GM12878 (cell line): ENCODE results near the gene CD48. TPM values are rescaled to one million over a fixed set of nuclear protein-coding genes. Genes with fewer than 3 reads are reported as not detected.

Experiments used
- ATAC-seq: fragments of 200-7000 bp; cut with Tn5 transposase; 3 replicates; pipeline ENCODE4 v1.9.1; 2020; ENCODE audit warnings: mild to moderate bottlenecking, moderate library complexity
- BruUV-seq: library from RNA; stranded (reverse); fragments of 400-500 nt; replicated peaks from 2 replicates; lab custom pipeline; 2021; lab: Mats Ljungman, UMichigan
- CTCF ChIA-PET: fragments of 300-600 bp; sonication (Branson Sonifier 250); formaldehyde crosslinking; extraction: SDS; loops from one replicate; lab custom pipeline; 2021; ENCODE audit warnings: inconsistent platforms; lab: Yijun Ruan, JAX
- POLR2A ChIA-PET: fragments of 350-600 bp; formaldehyde crosslinking; extraction: SDS; loops from one replicate; lab custom pipeline; 2021; ENCODE audit warnings: inconsistent platforms; lab: Charles Lee
- RAD21 ChIA-PET: fragments of 300-600 bp; sonication (Branson Sonifier 250); formaldehyde crosslinking; loops from one replicate; lab custom pipeline; 2023; ENCODE audit warnings: antibody characterized with exemption; ENCODE audit not compliant: unreplicated experiment; lab: Charles Lee
- SMC1A ChIA-PET: fragments of 300-600 bp; sonication (Branson Sonifier 250); formaldehyde crosslinking; loops from one replicate; lab custom pipeline; 2023; ENCODE audit not compliant: unreplicated experiment, uncharacterized antibody; lab: Charles Lee
- DNase-seq: peaks from one replicate; pipeline ENCODE4 v3.0.0-alpha.2; 2011; ENCODE audit warnings: low read depth, low spot score
- FAIRE-seq: peaks from 3 replicates; lab custom pipeline; 2011; peaks lifted over from hg19 to GRCh38; lab: Jason Lieb, UNC
- H2AFZ ChIP-seq: 2 replicates; pipeline ENCODE4 v1.6.0; 2011; ENCODE audit warnings: low read depth, low read length, control low read depth; ENCODE audit not compliant: control insufficient read depth
- H3K27ac ChIP-seq: 2 replicates; pipeline ENCODE4 v1.5.1; 2011; ENCODE audit warnings: control low read depth; ENCODE audit not compliant: control insufficient read depth, insufficient read depth
- H3K27me3 ChIP-seq, 2 experiments: replicated peaks in 1 of 2; 2 replicates each; pipeline versions ENCODE4 v1.6.0 to v1.6.1; 2011; ENCODE audit warnings: low read length in 1 of 2; ENCODE audit not compliant: control insufficient read depth in 2 of 2, insufficient read depth in 2 of 2
- H3K36me3 ChIP-seq, 2 experiments: 2 replicates each; pipeline ENCODE4 v1.5.1; 2011; ENCODE audit warnings: low read length in 1 of 2; ENCODE audit not compliant: control insufficient read depth in 2 of 2, insufficient read depth in 2 of 2
- H3K4me1 ChIP-seq: 2 replicates; pipeline ENCODE4 v1.6.1; 2011; ENCODE audit warnings: mild to moderate bottlenecking, low read length, moderate library complexity, mixed read lengths; ENCODE audit not compliant: control insufficient read depth, insufficient read depth
- H3K4me2 ChIP-seq: 2 replicates; pipeline ENCODE4 v1.6.0; 2011; ENCODE audit warnings: control low read depth; ENCODE audit not compliant: control insufficient read depth, insufficient read depth
- H3K4me3 ChIP-seq: fragments of 200-600 bp; sonication (generic); 2 replicates; pipeline ENCODE4 v1.5.1; 2016
- H3K79me2 ChIP-seq: 2 replicates; pipeline ENCODE4 v1.6.0; 2011; ENCODE audit warnings: low read length; ENCODE audit not compliant: control insufficient read depth, insufficient read depth
- H3K9ac ChIP-seq: 2 replicates; pipeline ENCODE4 v1.8.0; 2011; ENCODE audit warnings: low read length, control low read depth, mixed read lengths; ENCODE audit not compliant: control insufficient read depth, insufficient read depth
- H3K9me3 ChIP-seq: replicated peaks from 3 replicates; pipeline ENCODE4 v1.5.1; 2011; ENCODE audit warnings: mild to moderate bottlenecking, low read length; ENCODE audit not compliant: control insufficient read depth, insufficient read depth
- H4K20me1 ChIP-seq: 2 replicates; pipeline ENCODE4 v1.6.0; 2011; ENCODE audit not compliant: control insufficient read depth, insufficient read depth
- ATF2 ChIP-seq: IDR thresholded peaks from 2 replicates; pipeline ENCODE4 v1.6.1; 2012; ENCODE audit warnings: low read length, inconsistent platforms
- CREB1 ChIP-seq: IDR thresholded peaks from 2 replicates; pipeline ENCODE4 v1.6.1; 2012; ENCODE audit warnings: low read depth, mild to moderate bottlenecking, inconsistent platforms
- CREM ChIP-seq: IDR thresholded peaks from 2 replicates; pipeline ENCODE4 v1.6.1; 2014; ENCODE audit warnings: antibody characterized with exemption, low read depth
- FOXM1 ChIP-seq: IDR thresholded peaks from 2 replicates; pipeline ENCODE4 v1.6.1; 2012; ENCODE audit warnings: low read depth, mild to moderate bottlenecking, inconsistent platforms, low read length, moderate library complexity
- IRF5 ChIP-seq: fragments of 450-650 bp; IDR thresholded peaks from 2 replicates; pipeline ENCODE4 v1.6.1; 2017; ENCODE audit warnings: borderline replicate concordance
- MLLT1 ChIP-seq: fragments of 450-650 bp; IDR thresholded peaks from 2 replicates; pipeline ENCODE4 v1.6.1; 2016; ENCODE audit warnings: mild to moderate bottlenecking
- MYB ChIP-seq: fragments of 150-350 bp; IDR thresholded peaks from 2 replicates; pipeline ENCODE4 v1.6.1; 2014; ENCODE audit warnings: mild to moderate bottlenecking, low read depth, low read length, borderline replicate concordance
- RUNX3 ChIP-seq: IDR thresholded peaks from 2 replicates; pipeline ENCODE4 v1.6.1; 2012; ENCODE audit warnings: low read length, inconsistent platforms
- WRNIP1 ChIP-seq: IDR thresholded peaks from 2 replicates; pipeline ENCODE4 v1.6.1; 2011; ENCODE audit warnings: low read depth, low read length, improper control_type of control experiment, borderline replicate concordance
- ZBTB40 ChIP-seq: fragments of 450-650 bp; IDR thresholded peaks from 2 replicates; pipeline ENCODE4 v1.6.1; 2016; ENCODE audit warnings: mild to moderate bottlenecking, moderate library complexity, borderline replicate concordance
- WGBS: methylation state at CpG from one replicate; pipeline ENCODE4 v1.1.6; 2016; ENCODE audit warnings: low lambda C conversion rate; ENCODE audit not compliant: insufficient replicate concordance, insufficient coverage; ENCODE audit errors: missing lambda C conversion rate; 5-methylcytosine and 5-hydroxymethylcytosine counted together
- in situ Hi-C: fragments of 300-500 bp; cut with MboI; formaldehyde crosslinking; loops from 9 replicates; pipeline ENCODE4 v1.14.3; 2018; ENCODE audit warnings: mixed read lengths
- intact Hi-C: fragments of 100-400 bp; cut with micrococcal nuclease; formaldehyde crosslinking; loops from one replicate; pipeline ENCODE4 v1.14.2; 2022; ENCODE audit not compliant: unreplicated experiment
- polyA plus RNA-seq, 11 experiments: library from polyadenylated mRNA; depleted of rRNA in 4 of 11; unstranded in 6 of 11; stranded (reverse) in 5 of 11; fragments of >200 nt; fragmentation: Nextera tagmentation in 4 of 11; fragmentation: Illumina TruSeq in 1 of 11; extraction: Ambion mirVana in 4 of 11; extraction: Trizol in 1 of 11; gene quantifications; 1 replicate in 1 of 11; 2 replicates in 10 of 11; pipeline versions ENCODE4 v1.2.1 to v1.2.3, GENCODE V29; 2011 to 2016; ENCODE audit warnings: inconsistent platforms in 2 of 11, missing spikeins in 2 of 11, low read depth in 1 of 11
- total RNA-seq, 4 experiments: library from RNA; depleted of rRNA in 3 of 4; stranded (reverse); fragments of >200 nt in 3 of 4; fragmentation: Illumina TruSeq in 1 of 4; extraction: Trizol in 1 of 4; gene quantifications; 2 replicates each; pipeline versions ENCODE4 v1.2.1 to v1.2.3, GENCODE V29; 2013 to 2021

Gene CD48
- total and polyA plus RNA-seq, 10 of the 15 experiments (the other 5 are each of a cell fraction or from before 2014, with no cell fraction given), result 302 to 1,315 (median 430) TPM

- TF ChIP-seq IRF5, result no peak
Measured at GRCh38 chr1:160646711-160647328, 64.8 kb downstream of the CD48 start, which contains the start of gene SLAMF1 (continued).

GRCh38 chr1:160646180-160646579, 65.4 kb downstream of the CD48 start:
- Histone ChIP-seq H3K36me3 (peaks cover 0 to 15% of the 10 kb centered on the region in 2 experiments; a peak in 2 of 4 replicates), H3K4me1 (peaks cover 13% of the 10 kb centered on the region), H3K4me2 (peak overlapping the region; percentile 96), H3K27ac (peak overlapping the region; percentile 95), H3K4me3 (peak overlapping the region; percentile 95), H3K27me3 (no peaks in the 10 kb centered on the region), H3K9ac (peak overlapping the region; percentile 99), H3K9me3 (no peaks in the 10 kb centered on the region; the same call in 2 of the 3 replicates), H2AFZ (no peak overlapping the region), H4K20me1 (no peaks in the 10 kb centered on the region), H3K79me2 (peaks cover 100% of the 10 kb centered on the region)
- ChIA-PET SMC1A (interaction anchor here (0.6 to 12.3 kb wide), 22 partner anchors 9 to 217 kb away, joined by 3 to 259 read pairs (median 5); partner anchors contain the start of genes CD48 and SLAMF7), POLR2A (interaction anchor here (0.6 to 7.6 kb wide), 24 partner anchors 8 to 757 kb away, joined by 3 to 68 read pairs (median 6); partner anchors contain the start of gene CD48), RAD21 (interaction anchor here (0.5 to 10.9 kb wide), 21 partner anchors 18 to 405 kb away, joined by 3 to 194 read pairs (median 5); partner anchors contain the start of genes CD48 and SLAMF7), CTCF (interaction anchor here (0.6 to 3.7 kb wide), 17 partner anchors 15 to 1638 kb away, joined by 3 to 50 read pairs (median 4); partner anchors contain the start of gene CD48)
- intact Hi-C loops, result loop anchor here (2.0 to 5.0 kb wide), 3 partner anchors 19 to 61 kb away; no protein-coding TSS in a partner anchor
- in situ Hi-C loops, result no loop called here
- TSS peak; percentile 60 for BruUV-seq
- WGBS, result 0% methylated on average over 1 of the region's 1 CpG
- no peak for DNase-seq
- TF ChIP-seq FOXM1, result peak; percentile 15; the same call in 1 of the 2 replicates
- TF ChIP-seq RUNX3, result peak; percentile 16; the same call in 1 of the 2 replicates
- TF ChIP-seq ATF2, result no peak; the same call in 1 of the 2 replicates
- TF ChIP-seq ZBTB40, result no peak
- TF ChIP-seq WRNIP1, result peak; percentile 21; the same call in 1 of the 2 replicates
- TF ChIP-seq CREM, result 0 out of 2 replicates have a peak, but pooled peaks have one; percentile 9
- peak; percentile 98; the same call in 1 of the 2 replicates for TF ChIP-seq MLLT1
- 0 out of 2 replicates have a peak, but pooled peaks have one; percentile 5 for TF ChIP-seq MYB
- peak; percentile 46; the same call in 1 of the 2 replicates for TF ChIP-seq CREB1
- FAIRE-seq, result no peak
- peak; percentile 12; the same call in 2 of the 3 replicates for ATAC-seq
